Heart left ventricle (tissue), 13 donors: ENCODE data around the gene MS4A8.

ENCODE experiments used
- CTCF ChIP-seq, 12 donors: fragments of 200-600 bp; sonication (generic) in 4 of 12; IDR thresholded peaks; one replicate each; pipeline versions ENCODE4 v1.5.0 to v1.8.0; 2018 to 2022; ENCODE audit warnings: antibody characterized with exemption in 12 of 12, mild to moderate bottlenecking in 5 of 12
- POLR2A ChIP-seq, 2 donors: fragments of 450-650 bp; IDR thresholded peaks; one replicate each; pipeline ENCODE4 v1.6.1; 2017; ENCODE audit warnings: antibody characterized with exemption in 2 of 2, mild to moderate bottlenecking in 2 of 2, moderate library complexity in 2 of 2
- donor health status: ischemic (EF 13 %, LVEDD 7.1; RV severe dilation, severe dysfunction).
- donor health status: DM: no; HTN: yes; CAD: no.
- donor health status: DM: no; HTN: no; CAD: no.
- donor health status: ischemic (EF 25% LVEDD 6.9; RV normal size, moderate dysfunction).
- donor health status: ischemic (EF 25% LVEDD 5.7; RV mildly dilated, moderate dysfunction).
- donor health status: ischemic (EF 35%, LVEDD 5.7; RV mildly dilated, moderate dysfunction).
- donor health status: nonischemic (EF 11% LVEDD 7.7; RV severe dilation, severe dysfunction).
- donor health status: DM: yes; HTN: yes; CAD: no.
- donor health status: PGD.
- donor health status: ischemic (EF 29% LVEDD 5.4; RV normal size, mild dysfunction).
- donor health status: nonischemic (EF 23%, LVEDD 6.1; RV moderate dilation, normal function).

GRCh38 chr11:60705895-60706294 is 6.5 kb downstream of the MS4A8 start:
- TF ChIP-seq POLR2A (IDR thresholded peaks at IDR 0.05) (no peak), CTCF (IDR thresholded peaks at IDR 0.05) (no peak)
